Ovary (tissue), 3 donors: ENCODE results near the gene GP1BB.
A peak's percentile ranks its signal among the peaks of the same experiment; 100 is the strongest.

Experiments
- EP300 ChIP-seq: sonication (generic); formaldehyde crosslinking; IDR thresholded peaks from one replicate; pipeline ENCODE4 v1.6.1; 2017; ENCODE audit warnings: antibody characterized with exemption
- TF ChIP-seq, protein P1 (sequence below), 3 donors: fragments of 450-650 bp in 2 of 3; fragments of 200-600 bp in 1 of 3; IDR thresholded peaks; one replicate each; pipeline versions ENCODE4 v1.5.1 to v1.8.0; 2016 to 2022; ENCODE audit warnings: antibody characterized with exemption in 3 of 3, mild to moderate bottlenecking in 1 of 3
- donor health status: DM: no; HTN: no; CAD: no.

DNA sequence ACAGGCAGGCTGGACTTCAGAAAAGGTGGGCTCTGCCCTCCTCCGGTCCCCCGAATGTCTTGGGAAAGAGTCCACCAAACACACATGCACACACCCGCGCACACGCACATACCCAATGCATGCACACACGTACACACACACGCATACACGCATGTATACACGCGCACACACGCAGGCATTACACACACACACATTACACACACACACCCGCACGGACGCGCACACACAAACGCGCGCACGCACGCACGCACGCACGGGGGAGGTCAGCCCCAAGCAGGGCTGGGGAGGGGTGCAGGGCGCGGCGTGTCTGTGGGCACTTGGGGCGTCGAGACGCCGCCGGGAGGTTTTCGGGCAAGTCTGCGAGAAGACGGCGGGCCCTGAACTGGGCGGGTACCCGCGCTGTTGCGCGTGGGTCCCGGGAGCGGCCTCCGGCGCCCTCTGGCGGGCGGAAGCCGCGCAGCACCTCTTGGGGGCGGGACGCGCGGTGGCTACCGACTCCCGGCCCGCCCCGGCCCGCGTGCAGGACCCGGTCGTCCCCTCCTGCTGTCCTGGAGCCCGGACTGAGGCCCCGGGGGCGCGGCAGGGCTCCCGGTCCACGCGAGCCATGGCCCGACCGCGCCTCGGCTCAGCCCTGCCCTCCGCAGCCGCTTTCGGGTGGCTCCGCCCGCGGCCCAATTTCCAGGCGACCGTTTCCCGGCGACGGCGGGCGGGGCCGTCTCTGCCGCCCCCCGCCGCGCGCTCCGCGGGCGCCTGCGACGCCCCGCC is 5.5 kb upstream of the GP1BB start:
- TF ChIP-seq EP300 = no peak
- TF ChIP-seq, protein P1, sequence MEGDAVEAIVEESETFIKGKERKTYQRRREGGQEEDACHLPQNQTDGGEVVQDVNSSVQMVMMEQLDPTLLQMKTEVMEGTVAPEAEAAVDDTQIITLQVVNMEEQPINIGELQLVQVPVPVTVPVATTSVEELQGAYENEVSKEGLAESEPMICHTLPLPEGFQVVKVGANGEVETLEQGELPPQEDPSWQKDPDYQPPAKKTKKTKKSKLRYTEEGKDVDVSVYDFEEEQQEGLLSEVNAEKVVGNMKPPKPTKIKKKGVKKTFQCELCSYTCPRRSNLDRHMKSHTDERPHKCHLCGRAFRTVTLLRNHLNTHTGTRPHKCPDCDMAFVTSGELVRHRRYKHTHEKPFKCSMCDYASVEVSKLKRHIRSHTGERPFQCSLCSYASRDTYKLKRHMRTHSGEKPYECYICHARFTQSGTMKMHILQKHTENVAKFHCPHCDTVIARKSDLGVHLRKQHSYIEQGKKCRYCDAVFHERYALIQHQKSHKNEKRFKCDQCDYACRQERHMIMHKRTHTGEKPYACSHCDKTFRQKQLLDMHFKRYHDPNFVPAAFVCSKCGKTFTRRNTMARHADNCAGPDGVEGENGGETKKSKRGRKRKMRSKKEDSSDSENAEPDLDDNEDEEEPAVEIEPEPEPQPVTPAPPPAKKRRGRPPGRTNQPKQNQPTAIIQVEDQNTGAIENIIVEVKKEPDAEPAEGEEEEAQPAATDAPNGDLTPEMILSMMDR (IDR thresholded peaks at IDR 0.05) = peak; percentile 93 to 98 (median 96)
